ENCODE data around the gene SERAC1. TPM values are rescaled to one million over a fixed set of nuclear protein-coding genes. Genes with fewer than 3 reads are reported as not detected.

SERAC1 gene
- total RNA-seq, 2 experiments from 2014 or later: 5.2 to 5.7 TPM

DNA sequence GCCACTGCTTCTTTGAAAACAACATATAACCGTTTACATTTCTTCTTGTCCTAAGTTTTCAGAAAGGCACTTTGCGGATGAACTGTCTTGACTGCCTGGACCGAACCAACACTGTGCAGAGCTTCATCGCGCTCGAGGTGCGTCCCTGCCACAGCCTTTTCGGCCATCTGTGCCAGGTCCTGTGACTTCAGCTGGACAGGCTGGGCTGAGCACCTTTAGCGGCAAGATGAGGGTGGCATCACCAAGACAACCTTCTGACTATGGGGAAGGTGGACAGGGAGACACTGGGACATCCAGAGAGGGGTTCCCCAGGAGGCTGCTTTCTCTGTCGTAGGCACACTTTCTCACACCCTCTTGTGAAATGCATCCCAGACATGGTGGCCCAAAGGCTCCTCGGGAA, 104.3 kb downstream of the SERAC1 start:
- H3K27me3 Mint-ChIP-seq (ENCODE audit: low read depth): no peaks in the 10 kb centered on the region
- POLR2A ChIA-PET: no interaction called here
- DNase-seq (no peak), ATAC-seq (no peak)
- no peaks in the 10 kb centered on the region for H3K9me3 Mint-ChIP-seq (ENCODE audit: insufficient read depth)
- peaks cover 30% of the 10 kb centered on the region for H3K4me1 Mint-ChIP-seq (ENCODE audit: low read depth)
- CTCF ChIA-PET: interaction anchor here (1.3 to 1.8 kb wide), 3 partner anchors 8 to 38 kb away, joined by 4 to 8 read pairs (median 8); no protein-coding TSS in a partner anchor
- peaks cover 19% of the 10 kb centered on the region for H3K36me3 Mint-ChIP-seq (ENCODE audit: low read depth)
- H3K4me3 Mint-ChIP-seq: no peak overlapping the region
- H3K27ac Mint-ChIP-seq: no peak overlapping the region

GRCh38 chr6:158061709-158062461, 106.2 kb downstream of the SERAC1 start:
- DNase-seq (no peak), ATAC-seq (no peak)
- no peak overlapping the region for H3K27ac Mint-ChIP-seq
- H3K27me3 Mint-ChIP-seq (ENCODE audit: low read depth): no peaks in the 10 kb centered on the region
- ChIA-PET CTCF (interaction anchor here (1.1 to 1.7 kb wide), 4 partner anchors 10 to 394 kb away, joined by 3 to 8 read pairs (median 6); no protein-coding TSS in a partner anchor), POLR2A (interaction anchor here (1.5 kb wide), 1 partner anchor 77 kb away, joined by 3 read pairs; no protein-coding TSS in a partner anchor)
- peaks cover 15% of the 10 kb centered on the region for H3K36me3 Mint-ChIP-seq (ENCODE audit: low read depth)
- H3K4me1 Mint-ChIP-seq (ENCODE audit: low read depth): peaks cover 31% of the 10 kb centered on the region
- H3K4me3 Mint-ChIP-seq: no peak overlapping the region
- H3K9me3 Mint-ChIP-seq (ENCODE audit: insufficient read depth): no peaks in the 10 kb centered on the region

DNA sequence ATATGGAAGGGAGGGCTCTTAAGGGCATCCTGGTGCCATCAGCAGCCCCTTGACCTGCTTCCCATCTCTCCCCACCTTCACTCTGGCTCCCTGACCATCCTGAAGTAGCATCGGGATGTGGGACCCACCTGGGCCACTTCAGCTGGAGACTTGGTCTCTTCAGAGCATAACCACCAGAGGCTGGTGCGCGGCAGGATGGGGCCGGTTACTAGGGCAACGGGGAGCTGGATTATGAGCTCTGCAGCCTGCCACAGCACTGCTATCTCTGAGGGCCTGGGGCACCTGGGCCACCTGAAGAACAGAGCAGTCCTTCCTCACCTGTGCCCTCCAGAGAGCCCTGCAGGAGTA, 106.7 kb downstream of the SERAC1 start:
- no peak overlapping the region for H3K4me3 Mint-ChIP-seq
- H3K27me3 Mint-ChIP-seq (ENCODE audit: low read depth): no peaks in the 10 kb centered on the region
- ChIA-PET POLR2A (interaction anchor here (1.5 kb wide), 1 partner anchor 77 kb away, joined by 3 read pairs; no protein-coding TSS in a partner anchor), CTCF (interaction anchor here (1.1 to 1.4 kb wide), 3 partner anchors 9 to 393 kb away, joined by 3 to 10 read pairs (median 4); no protein-coding TSS in a partner anchor)
- H3K4me1 Mint-ChIP-seq (ENCODE audit: low read depth): peaks cover 35% of the 10 kb centered on the region
- DNase-seq (no peak), ATAC-seq (no peak)
- peaks cover 12% of the 10 kb centered on the region for H3K36me3 Mint-ChIP-seq (ENCODE audit: low read depth)
- no peaks in the 10 kb centered on the region for H3K9me3 Mint-ChIP-seq (ENCODE audit: insufficient read depth)
- no peak overlapping the region for H3K27ac Mint-ChIP-seq

DNA sequence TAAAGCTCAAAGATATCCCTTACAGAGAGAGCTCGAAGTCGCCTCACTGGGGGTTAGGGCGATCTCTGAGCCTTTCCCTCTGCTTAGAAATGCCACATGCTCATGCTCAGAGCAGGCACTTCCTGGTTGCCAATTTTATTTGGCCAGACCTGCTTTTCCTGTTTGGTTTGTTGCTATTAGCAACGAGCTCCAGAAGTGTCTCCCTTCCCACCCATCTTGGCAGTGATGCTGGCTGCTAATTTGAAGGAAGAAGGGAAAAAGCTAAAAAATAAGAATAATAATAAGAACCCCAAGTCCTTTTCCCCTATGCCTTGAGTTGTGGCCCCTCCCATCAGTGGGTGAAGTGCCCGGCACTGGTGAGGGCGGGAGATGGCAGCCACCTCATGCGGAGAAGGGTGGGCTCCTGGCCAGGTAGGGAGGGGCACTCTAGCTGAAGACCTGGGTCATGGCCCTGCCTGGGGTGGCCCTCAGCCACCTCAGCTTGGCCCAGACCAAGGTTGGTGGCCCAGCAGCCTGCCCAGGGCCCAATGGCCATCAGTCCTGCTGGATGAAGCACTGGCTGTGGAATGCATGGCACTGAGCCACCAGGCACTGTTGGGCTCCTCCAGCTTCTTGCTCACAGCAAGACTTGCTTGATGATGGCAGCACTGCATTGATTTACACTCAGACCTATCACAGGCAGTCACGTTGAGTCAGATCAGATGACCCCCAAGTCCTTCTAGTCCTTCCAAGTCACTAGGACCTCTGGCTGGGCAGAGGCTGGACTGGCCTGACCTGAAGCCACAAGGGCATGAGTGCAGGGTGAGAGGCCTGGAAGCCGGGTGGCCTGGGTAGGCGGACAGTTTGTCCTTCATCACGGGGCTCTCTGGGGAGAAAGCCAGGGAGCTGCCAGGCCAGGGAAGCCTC, 107.4 kb downstream of the SERAC1 start:
- H3K27me3 Mint-ChIP-seq (ENCODE audit: low read depth): no peaks in the 10 kb centered on the region
- no peaks in the 10 kb centered on the region for H3K9me3 Mint-ChIP-seq (ENCODE audit: insufficient read depth)
- ChIA-PET CTCF (interaction anchor here (0.9 to 1.4 kb wide), 4 partner anchors 10 to 393 kb away, joined by 3 to 10 read pairs (median 4); no protein-coding TSS in a partner anchor), POLR2A (no interaction called here)
- peaks cover 12% of the 10 kb centered on the region for H3K36me3 Mint-ChIP-seq (ENCODE audit: low read depth)
- H3K4me1 Mint-ChIP-seq (ENCODE audit: low read depth): peaks cover 32% of the 10 kb centered on the region
- DNase-seq: no peak
- H3K27ac Mint-ChIP-seq: peak overlapping the region; percentile 72
- peak; percentile 59 for ATAC-seq
- no peak overlapping the region for H3K4me3 Mint-ChIP-seq

Other genes starting within 250 kb of the SERAC1 start
- gene SYNJ2, start 186.4 kb downstream of the SERAC1 start, total RNA-seq: 10 to 100 TPM; 38.2 to 38.5 TPM
- 10 to 100 TPM; 19.6 to 19.8 TPM for gene GTF2H5, start 88 bp upstream of the SERAC1 start, total RNA-seq
- 10 to 100 TPM; 29.6 to 33.9 TPM for gene TULP4, start 144.2 kb upstream of the SERAC1 start, total RNA-seq